GM12878 (cell line): ENCODE data around the gene RAC2. TPM values are rescaled to one million over a fixed set of nuclear protein-coding genes. Genes with fewer than 3 reads are reported as not detected.
A peak's percentile ranks its signal among the peaks of the same experiment; 100 is the strongest.

Experiments
- ATF7 ChIP-seq: fragments of 450-650 bp; IDR thresholded peaks from 2 replicates; pipeline ENCODE4 v1.6.1; 2016; ENCODE audit warnings: low read depth, mild to moderate bottlenecking
- CBX3 ChIP-seq: fragments of 200-600 bp; sonication (generic); IDR thresholded peaks from 2 replicates; pipeline ENCODE4 v1.6.1; 2016; ENCODE audit warnings: low read depth, borderline replicate concordance
- CHD2 ChIP-seq: IDR thresholded peaks from 2 replicates; pipeline ENCODE4 v1.6.1; 2011; ENCODE audit warnings: low read depth, low read length, improper control_type of control experiment, borderline replicate concordance
- CREM ChIP-seq: IDR thresholded peaks from 2 replicates; pipeline ENCODE4 v1.6.1; 2014; ENCODE audit warnings: antibody characterized with exemption, low read depth
- CTCF ChIP-seq, 3 experiments: IDR thresholded peaks in 2 of 3; conservative IDR thresholded peaks in 1 of 3; 2 replicates each; pipeline ENCODE4 v1.5.1; 2011; ENCODE audit warnings: low read depth in 3 of 3, low read length in 3 of 3, mild to moderate bottlenecking in 3 of 3, control low read depth in 2 of 3, moderate library complexity in 2 of 3, inconsistent platforms in 1 of 3, mixed read lengths in 1 of 3; ENCODE audit not compliant: control insufficient read depth in 2 of 3, insufficient read depth in 1 of 3; ENCODE audit errors: extremely low read depth in 1 of 3
- EP300 ChIP-seq, 2 experiments: fragments of 150-350 bp in 1 of 2; IDR thresholded peaks; 2 replicates each; pipeline ENCODE4 v1.6.1; 2011 to 2012; ENCODE audit warnings: low read depth in 2 of 2, low read length in 2 of 2, borderline replicate concordance in 1 of 2, improper control_type of control experiment in 1 of 2, inconsistent platforms in 1 of 2; ENCODE audit not compliant: control insufficient read depth in 1 of 2
- ETV6 ChIP-seq, 2 experiments: fragments of 450-650 bp in 1 of 2; IDR thresholded peaks in 1 of 2; conservative IDR thresholded peaks in 1 of 2; 2 replicates each; pipeline ENCODE4 v1.6.1; 2014; ENCODE audit warnings: antibody characterized with exemption in 1 of 2, borderline replicate concordance in 1 of 2, low read depth in 1 of 2, mild to moderate bottlenecking in 1 of 2, moderate library complexity in 1 of 2
- HDAC2 ChIP-seq: fragments of 200-600 bp; sonication (generic); IDR thresholded peaks from 2 replicates; pipeline ENCODE4 v1.6.1; 2017
- JUND ChIP-seq: IDR thresholded peaks from 2 replicates; pipeline ENCODE4 v1.6.1; 2012; ENCODE audit warnings: low read depth, mild to moderate bottlenecking, low read length, improper control_type of control experiment, moderate library complexity
- MTA2 ChIP-seq: fragments of 450-650 bp; IDR thresholded peaks from 2 replicates; pipeline ENCODE4 v1.6.1; 2016; ENCODE audit warnings: low read depth, mild to moderate bottlenecking, moderate library complexity
- MXI1 ChIP-seq: fragments of 150-350 bp; IDR thresholded peaks from 2 replicates; pipeline ENCODE4 v1.6.1; 2011; ENCODE audit warnings: low read depth, mild to moderate bottlenecking, inconsistent platforms, low read length, improper control_type of control experiment
- NR2C2 ChIP-seq: IDR thresholded peaks from 2 replicates; pipeline ENCODE4 v1.6.1; 2011; ENCODE audit warnings: borderline replicate concordance, low read depth; ENCODE audit not compliant: control insufficient read depth, insufficient read length
- RELA ChIP-seq: fragments of 450-650 bp; IDR thresholded peaks from 2 replicates; pipeline ENCODE4 v1.8.0; 2014; ENCODE audit warnings: borderline replicate concordance; ENCODE audit not compliant: partially characterized antibody
- SIN3A ChIP-seq: IDR thresholded peaks from 2 replicates; pipeline ENCODE4 v1.6.1; 2012; ENCODE audit warnings: low read depth, low read length, improper control_type of control experiment
- SREBF2 ChIP-seq: IDR thresholded peaks from 2 replicates; pipeline ENCODE4 v1.6.1; 2012; ENCODE audit warnings: mild to moderate bottlenecking, low read length
- TCF7 ChIP-seq: IDR thresholded peaks from 2 replicates; pipeline ENCODE4 v1.6.1; 2014; ENCODE audit warnings: antibody characterized with exemption, borderline replicate concordance
- WRNIP1 ChIP-seq: IDR thresholded peaks from 2 replicates; pipeline ENCODE4 v1.6.1; 2011; ENCODE audit warnings: low read depth, low read length, improper control_type of control experiment, borderline replicate concordance
- ZNF274 ChIP-seq: IDR thresholded peaks from one replicate; pipeline ENCODE4 v1.8.0; 2011; ENCODE audit not compliant: insufficient read length, insufficient read depth
- ZNF384 ChIP-seq: IDR thresholded peaks from 2 replicates; pipeline ENCODE4 v1.6.1; 2012; ENCODE audit warnings: low read depth, mild to moderate bottlenecking, low read length, improper control_type of control experiment, borderline replicate concordance
- ZNF592 ChIP-seq: fragments of 450-650 bp; IDR thresholded peaks from 2 replicates; pipeline ENCODE4 v1.6.1; 2017; ENCODE audit warnings: mild to moderate bottlenecking, moderate library complexity
- polyA plus RNA-seq, 11 experiments: library from polyadenylated mRNA; depleted of rRNA in 4 of 11; unstranded in 6 of 11; stranded (reverse) in 5 of 11; fragments of >200 nt; fragmentation: Nextera tagmentation in 4 of 11; fragmentation: Illumina TruSeq in 1 of 11; extraction: Ambion mirVana in 4 of 11; extraction: Trizol in 1 of 11; gene quantifications; 1 replicate in 1 of 11; 2 replicates in 10 of 11; pipeline versions ENCODE4 v1.2.1 to v1.2.3, GENCODE V29; 2011 to 2016; ENCODE audit warnings: inconsistent platforms in 2 of 11, missing spikeins in 2 of 11, low read depth in 1 of 11
- total RNA-seq, 4 experiments: library from RNA; depleted of rRNA in 3 of 4; stranded (reverse); fragments of >200 nt in 3 of 4; fragmentation: Illumina TruSeq in 1 of 4; extraction: Trizol in 1 of 4; gene quantifications; 2 replicates each; pipeline versions ENCODE4 v1.2.1 to v1.2.3, GENCODE V29; 2013 to 2021

The RAC2 gene
- total and polyA plus RNA-seq, 10 of the 15 experiments (the other 5 are each of a cell fraction or from before 2014, with no cell fraction given), result 102 to 386 (median 304) TPM

- TF ChIP-seq ZNF592, result no peak
- no peak for TF ChIP-seq SREBF2
- TF ChIP-seq HDAC2, result no peak
- TF ChIP-seq ZNF274, result no peak
- no peak for TF ChIP-seq SIN3A
- TF ChIP-seq CHD2, result no peak
- TF ChIP-seq WRNIP1, result no peak
- peak in 1 of 2 experiments; percentile 46; a peak in 1 of 4 replicates for TF ChIP-seq EP300 (IDR thresholded peaks at IDR 0.05; ENCODE audit: borderline replicate concordance in 1 of 2, control insufficient read depth in 1 of 2, low read depth in 2 of 2, low read length in 2 of 2)
- TF ChIP-seq NR2C2, result no peak
- no peak for TF ChIP-seq CTCF (IDR thresholded peaks at IDR 0.05 in 2 of 3, conservative IDR thresholded peaks at IDR 0.05 in 1 of 3; ENCODE audit: control insufficient read depth in 2 of 3, extremely low read depth in 1 of 3, insufficient read depth in 1 of 3, low read depth in 3 of 3, low read length in 3 of 3)
- TF ChIP-seq MXI1, result no peak
- TF ChIP-seq CBX3, result no peak
- TF ChIP-seq ZNF384, result no peak
- no peak for TF ChIP-seq ATF7
- no peak for TF ChIP-seq TCF7
- no peak for TF ChIP-seq JUND
- TF ChIP-seq CREM, result no peak
- no peak for TF ChIP-seq RELA
- TF ChIP-seq MTA2, result peak; percentile 43; the same call in 1 of the 2 replicates
- no peak for TF ChIP-seq ETV6 (conservative IDR thresholded peaks at IDR 0.05 in 1 of 2, IDR thresholded peaks at IDR 0.05 in 1 of 2; ENCODE audit: borderline replicate concordance in 1 of 2, low read depth in 1 of 2)
Observed at GRCh38 chr22:37274380-37274862, 30.4 kb upstream of the RAC2 start (continued).
